GM21717 (cell line): Measurements from ENCODE around the gene LSM11.
"Not testable (repeated sequence)": the region's sequence is repeated elsewhere in the genome, so short reads cannot be mapped to it uniquely, and the experiment has no call there.

Experiments used
- ATAC-seq: cut with Tn5 transposase; IDR thresholded peaks from one replicate; pipeline ENCODE4 v1.9.1; 2021; ENCODE audit warnings: mild to moderate bottlenecking, moderate library complexity; ENCODE audit not compliant: unreplicated experiment

Gene LSM11

DNA sequence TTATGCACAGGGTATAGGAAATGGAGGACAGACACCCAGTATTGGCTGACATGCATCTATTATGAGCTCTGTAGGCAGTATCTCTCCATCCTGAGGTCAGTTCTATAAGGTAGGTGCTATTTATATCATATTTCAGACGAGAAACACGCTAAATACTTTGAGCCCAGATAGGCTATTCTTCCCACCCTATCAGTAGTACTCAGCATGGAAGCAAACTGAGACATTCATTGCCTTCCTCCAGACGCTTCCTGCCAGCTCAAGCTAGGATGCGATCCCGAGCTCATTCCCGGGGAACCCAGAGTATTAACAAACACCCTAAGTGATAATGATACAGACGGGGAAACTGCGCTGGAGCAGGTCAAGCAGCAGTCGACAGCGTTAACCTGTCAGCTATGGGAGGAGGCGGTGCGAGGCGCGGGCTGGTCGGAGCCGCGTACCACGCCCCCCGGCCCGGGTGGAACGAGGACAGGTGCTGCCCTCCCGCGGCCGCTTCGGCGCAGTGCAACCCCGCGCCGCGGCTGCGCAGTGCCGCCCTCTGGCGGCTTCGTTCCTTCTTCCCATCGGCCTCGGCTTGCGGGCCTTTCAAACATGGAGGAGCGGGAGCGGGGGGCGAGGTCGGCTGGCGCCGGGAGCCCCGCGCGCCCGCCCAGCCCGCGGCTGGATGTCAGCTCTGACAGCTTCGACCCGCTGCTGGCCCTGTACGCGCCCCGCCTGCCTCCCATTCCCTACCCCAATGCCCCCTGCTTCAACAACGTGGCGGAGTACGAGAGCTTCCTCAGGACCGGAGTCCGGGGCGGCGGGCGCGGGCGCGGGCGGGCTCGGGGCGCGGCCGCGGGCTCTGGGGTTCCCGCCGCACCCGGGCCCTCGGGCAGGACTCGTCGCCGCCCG, at the start of gene LSM11:
Gene LSM11, plus strand, starts transcription at position 550 of the 888 bp plus-strand sequence. Its CDS starts 39 bp downstream, at position 589.
- ATAC-seq = peak; percentile 91

DNA sequence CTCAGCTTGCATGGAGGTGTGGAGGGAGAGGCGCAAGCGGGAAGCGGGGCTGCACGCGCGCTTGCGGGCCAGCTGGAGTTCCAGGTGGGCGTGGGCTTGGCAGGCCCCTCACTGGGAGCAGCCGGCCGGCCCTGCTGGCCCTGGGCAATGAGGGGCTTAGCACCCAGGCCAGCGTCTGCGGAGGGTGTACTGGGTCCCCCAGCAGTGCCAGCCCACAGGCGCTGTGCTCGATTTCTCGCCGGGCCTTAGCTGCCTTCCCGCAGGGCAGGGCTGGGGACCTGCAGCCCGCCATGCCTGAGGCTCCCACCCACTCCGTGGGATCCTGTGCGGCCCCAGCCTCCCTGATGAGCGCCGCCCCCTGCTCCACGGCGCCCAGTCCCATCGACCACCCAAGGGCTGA, 49.7 kb upstream of the LSM11 start:
- not testable (repeated sequence) for ATAC-seq

DNA sequence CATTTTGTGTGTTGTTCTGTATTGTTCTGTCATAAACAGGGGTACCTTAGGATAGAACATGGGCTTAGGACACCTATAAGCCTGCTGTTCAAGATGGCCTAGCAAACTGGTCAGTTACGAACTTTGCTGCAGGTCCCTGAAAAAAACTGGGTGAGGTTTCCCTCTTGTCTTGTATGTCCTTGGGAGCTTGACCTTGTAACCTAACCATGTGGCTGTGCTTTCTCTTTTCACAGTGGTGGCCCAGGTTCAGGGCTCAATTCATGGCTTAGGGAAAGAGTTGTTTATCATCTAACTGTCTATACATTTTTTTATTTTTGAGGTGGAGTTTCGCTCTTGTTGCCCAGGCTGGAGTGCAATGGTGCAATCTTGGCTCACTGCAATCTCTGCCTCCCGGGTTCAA, 47.4 kb upstream of the LSM11 start:
- ATAC-seq = not testable (repeated sequence)

DNA sequence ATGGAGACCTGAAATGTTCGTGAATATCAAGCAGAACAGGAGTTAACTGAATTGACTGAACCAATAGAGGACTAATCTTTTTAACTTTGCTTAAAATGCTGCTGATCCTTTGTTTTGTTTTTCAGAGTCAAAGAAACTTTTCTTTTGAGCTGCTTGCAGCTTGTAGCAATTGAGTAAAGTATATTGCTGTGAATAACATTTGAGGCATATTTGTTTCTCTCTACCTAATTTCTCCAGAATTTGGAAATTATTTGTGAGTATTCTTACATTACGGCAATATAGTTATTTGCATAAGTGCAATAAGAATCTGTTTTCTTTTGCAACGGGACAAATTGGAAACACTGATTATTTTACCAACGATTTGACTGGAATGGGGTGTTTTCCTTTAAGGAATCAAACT, 44.8 kb upstream of the LSM11 start:
- not testable (repeated sequence) for ATAC-seq

DNA sequence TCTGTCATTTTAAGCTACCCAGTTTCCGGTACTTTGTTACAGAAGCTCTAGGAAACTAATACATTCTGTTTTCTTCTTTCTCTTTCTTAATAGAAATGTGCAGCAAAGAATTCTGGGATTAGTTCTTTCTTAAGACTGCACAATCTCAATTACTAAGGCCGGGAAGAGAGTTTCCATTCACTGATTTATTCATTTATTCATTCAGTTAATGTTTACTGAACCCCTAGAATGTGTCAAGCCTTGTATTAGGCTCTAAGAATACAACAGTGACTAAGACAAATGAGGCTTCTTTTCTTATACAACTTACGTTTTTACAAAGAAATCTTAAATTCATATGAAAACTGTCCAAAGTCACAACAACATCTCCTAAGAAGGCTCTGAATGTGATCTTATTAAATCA, 39.8 kb upstream of the LSM11 start:
- ATAC-seq = no peak

DNA sequence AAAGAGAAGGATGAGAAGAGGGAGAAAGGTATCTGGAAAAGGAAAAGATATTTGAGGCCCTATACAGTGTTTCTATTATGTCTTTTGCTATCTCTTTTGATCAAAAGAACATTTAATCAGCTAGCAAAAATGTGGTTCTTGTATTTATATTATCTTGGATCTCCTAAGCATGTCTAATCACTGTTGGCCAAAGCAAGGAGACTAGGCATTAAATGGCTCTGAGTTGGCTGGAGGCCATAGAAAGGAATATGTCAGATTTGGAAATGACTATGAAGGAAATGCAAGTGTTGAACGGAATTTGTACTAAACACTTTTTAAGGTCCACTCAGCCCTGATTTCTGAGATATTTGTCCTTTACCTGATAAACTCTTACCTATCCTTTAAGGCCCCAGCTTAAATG, 34.6 kb upstream of the LSM11 start:
- no peak for ATAC-seq

DNA sequence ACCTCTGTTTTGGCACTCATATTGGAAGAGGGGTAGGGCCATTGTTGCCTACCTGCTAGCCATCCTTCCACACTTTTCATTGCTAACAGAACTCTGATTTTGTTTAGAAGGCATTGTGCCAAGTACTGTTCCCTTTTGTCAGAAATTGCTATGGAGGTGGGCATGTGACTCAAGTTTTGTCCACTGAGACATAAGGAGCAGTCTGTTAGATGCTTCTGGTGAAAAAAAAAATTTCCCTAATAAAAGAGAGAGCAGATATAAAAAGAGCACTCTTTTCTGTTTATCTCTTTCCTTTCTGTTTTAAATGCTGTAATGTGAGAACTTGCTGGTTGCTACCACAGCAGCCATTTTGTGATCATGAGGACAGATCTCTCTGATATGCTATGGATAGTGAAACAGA, 34.2 kb upstream of the LSM11 start:
- ATAC-seq = no peak

DNA sequence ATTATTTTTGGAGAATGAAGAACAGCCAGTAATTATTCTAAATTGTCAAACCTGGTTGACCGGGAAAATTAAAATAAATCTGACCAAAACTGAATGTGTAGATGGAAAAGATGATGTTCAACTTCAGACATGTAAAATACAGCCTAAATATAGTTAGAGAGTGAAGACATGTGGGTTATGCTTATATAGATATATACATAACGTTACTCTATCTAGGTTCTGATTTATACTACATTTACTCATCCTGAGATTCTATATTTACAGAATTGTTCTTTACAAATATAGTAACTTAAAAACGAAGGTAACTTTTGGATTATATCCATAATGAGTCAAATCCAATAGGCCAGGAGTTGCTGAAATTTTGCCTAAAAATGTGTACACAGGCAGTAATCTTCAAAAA, 33.1 kb upstream of the LSM11 start:
- ATAC-seq = no peak

DNA sequence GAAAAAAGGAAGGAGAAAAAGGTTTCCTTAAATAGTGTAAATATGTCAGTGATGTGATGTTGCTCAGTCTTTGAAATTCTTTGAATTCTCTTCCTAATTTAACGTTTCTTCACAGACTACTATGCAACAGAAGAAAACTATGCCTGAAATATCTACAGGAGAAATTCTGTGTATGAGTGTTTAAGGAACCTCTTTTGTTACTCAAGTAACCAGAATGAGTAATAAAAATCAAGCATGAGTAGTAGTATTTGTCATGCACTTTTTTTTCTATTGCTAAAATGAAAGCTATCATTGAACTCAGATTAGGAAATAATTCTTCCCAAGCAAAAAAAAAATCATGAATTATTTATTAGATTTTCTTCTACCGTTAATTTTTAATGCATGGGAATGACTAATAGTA, 32.6 kb upstream of the LSM11 start:
- no peak for ATAC-seq

DNA sequence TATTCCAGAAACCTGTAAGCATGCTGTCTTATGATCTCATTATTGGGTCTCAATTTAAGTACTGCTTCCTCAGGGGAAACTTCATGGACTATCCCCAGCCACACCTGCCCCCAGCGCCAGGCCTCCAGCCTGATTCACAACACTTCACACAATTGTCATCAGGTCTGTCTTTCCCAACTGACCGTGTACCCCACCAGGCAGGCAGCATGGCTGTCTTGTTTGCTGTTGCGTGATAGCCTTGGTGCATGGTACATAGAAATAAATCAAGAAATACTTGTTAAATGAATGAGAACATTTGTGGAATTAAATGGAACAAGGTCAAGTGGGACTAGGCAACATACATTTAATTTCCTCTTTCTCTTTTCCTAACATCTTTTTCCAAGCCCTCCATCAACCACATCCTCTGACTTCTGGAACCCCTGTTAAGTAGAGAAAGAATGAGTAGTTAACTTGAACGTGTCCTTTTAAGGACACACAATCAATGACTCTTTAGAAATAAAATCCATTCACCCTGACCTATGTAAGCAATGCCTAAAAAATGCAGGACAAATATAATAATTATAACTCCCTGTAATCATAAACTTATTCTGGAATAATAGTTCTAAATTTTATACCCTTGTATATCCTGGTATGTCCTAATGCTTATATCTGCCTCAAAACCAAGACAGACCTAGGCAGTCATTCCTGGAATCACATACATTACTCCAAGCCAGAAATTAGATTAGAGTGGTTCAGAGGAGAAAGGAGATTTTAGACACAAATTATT, 29.5 kb upstream of the LSM11 start:
- ATAC-seq = no peak

DNA sequence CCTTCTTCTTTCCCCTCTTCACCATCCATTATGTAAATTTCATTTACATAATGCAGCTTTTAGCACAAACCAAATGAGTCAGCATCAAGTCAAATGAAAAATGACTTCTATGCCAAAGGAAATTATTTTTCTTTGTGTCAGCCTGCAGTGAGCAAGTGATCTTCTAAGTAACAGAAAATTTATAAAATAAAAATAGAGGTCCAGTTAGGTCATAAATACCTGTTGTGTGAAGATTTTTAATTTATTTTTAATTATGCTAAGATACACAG, 29.0 kb upstream of the LSM11 start:
- no peak for ATAC-seq

DNA sequence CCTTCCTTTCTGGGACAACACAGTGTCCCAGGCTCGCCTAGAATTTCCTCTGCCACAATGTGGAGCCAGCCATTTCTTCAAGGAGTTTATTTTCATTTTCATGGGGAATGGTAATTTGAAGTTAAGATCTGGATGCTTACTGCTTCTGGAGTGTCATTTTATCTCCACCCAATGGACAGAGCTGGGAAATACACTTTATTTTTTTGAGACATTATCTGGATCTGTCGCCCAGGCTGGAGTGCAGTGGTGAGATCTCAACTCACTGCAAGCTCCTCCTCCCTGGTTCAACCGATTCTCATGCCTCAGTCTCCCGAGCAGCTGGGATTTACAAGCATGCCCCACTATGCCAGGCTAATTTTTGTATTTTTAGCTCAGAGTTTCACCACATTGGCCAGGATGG, 25.0 kb upstream of the LSM11 start:
- ATAC-seq = no peak

DNA sequence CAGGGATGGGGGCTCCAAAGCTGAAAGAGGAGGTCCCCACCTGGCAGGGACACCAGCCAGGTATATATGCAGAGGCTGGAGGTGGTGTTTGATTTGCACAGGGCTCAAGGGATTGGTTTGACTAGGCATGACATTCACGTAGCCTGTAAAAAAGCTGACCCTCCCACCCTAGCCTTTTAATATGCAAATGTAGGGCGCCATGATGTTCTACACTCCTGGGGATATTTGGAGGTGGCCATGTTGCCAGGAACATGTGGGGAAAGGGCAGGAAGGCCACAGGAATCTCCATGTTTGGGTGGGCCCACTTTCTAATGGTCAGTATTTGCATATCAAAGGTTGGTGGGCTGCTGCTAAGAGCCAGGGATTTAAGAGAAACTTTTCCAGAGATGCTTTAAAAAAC, 24.3 kb upstream of the LSM11 start:
- ATAC-seq = no peak

DNA sequence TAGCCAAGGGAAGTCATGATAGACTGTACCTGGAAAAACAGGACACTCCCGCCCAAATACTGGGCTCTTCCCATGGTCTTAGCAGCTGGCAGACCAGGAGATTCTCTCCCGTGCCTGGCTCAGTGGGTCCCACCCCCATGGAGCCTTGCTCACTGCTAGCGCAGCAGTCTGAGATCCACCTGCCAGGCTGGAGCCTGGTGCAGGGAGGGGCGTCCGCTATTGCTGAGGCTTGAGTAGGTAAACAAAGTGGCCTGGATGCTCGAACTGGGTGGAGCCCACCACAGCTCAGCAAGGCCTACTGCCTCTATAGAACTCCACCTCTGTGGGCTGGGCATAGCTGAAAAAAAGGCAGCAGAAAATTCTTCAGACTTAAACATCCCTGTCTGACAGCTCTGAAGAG, 22.4 kb upstream of the LSM11 start:
- ATAC-seq = no peak

DNA sequence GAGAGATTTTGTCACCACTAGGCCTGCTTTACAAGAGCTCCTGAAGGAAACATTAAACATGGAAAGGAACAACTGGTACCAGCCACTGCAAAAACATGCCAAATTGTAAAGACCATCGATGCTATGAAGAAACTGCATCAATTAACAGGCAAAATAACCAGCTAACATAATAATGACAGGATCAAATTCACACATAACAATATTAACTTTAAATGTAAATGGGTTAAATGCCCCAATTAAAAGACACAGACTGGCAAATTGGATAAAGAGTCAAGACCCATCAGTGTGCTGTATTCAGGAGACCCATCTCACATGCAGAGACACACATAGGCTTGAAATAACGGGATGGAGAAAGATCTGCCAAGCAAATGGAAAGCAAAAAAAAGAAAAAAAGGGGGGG, 20.6 kb upstream of the LSM11 start:
- ATAC-seq = not testable (repeated sequence)

DNA sequence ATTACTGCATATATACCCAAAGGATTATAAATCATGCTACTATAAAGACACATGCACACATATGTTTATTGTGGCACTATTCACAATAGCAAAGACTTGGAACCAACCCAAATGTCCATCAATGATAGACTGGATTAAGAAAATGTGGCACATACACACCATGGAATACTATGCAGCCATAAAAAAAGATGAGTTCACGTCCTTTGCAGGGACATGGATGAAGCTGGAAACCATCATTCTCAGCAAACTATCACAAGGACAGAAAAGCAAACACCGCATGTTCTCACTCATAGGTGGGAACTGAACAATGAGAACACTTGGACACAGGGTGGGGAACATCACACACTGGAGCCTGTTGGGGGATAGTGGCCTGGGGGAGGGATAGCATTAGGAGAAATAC, 16.9 kb upstream of the LSM11 start:
- ATAC-seq = not testable (repeated sequence)

DNA sequence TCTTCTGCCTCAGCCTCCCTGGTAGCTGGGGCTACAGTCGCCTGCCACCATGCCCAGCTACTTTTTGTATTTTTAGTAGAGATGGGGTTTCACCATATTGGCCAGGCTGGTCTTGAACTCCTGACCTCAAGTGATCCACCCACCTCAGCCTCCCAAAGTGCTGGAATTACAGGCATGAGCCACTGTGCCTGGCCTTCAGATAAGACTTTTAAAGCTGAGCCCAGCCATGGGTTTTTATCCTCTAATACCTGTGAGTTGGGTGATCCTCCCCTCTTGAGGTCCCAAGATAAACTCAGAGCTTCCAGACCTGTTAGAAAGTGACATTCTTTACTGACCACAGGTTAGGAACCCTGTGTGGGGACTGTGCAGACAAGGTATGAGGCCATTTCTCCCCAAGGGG, 15.7 kb upstream of the LSM11 start:
- ATAC-seq = not testable (repeated sequence)

DNA sequence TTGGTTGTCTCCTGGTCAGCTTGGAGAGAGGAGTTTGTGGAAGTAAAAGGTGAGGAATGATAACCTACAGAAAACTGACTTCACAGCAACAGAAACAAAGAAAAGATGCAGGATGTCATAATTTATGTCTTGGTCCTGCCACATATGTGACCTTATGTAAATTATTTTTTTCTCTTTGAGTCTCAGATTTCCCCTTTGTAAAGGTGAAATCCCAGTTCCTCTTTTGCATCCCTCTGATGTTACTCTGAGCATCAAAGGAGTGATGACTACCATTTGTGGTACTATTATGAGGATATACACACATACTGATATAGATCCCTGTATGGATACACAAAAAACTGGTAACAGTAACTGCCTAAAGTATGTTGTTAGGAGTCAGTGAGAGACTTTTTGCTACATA, 13.7 kb upstream of the LSM11 start:
- ATAC-seq = peak; percentile 78

DNA sequence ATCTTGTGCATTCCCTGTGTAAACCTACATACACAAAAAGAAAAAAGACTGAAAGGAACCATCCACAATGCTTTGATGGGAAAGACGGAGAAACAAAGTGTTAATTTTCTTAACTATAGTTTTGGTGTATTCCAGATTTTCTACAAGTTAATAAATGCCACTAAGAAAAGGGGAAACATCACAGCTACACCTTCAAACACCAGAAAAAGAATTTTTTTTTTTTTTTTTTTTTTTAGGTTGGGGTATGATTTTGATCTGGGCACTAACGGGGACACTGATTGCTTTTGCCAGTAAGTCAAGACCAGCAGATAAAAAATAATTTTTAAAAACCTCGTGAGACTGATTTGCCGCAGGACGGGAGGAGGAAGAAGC, 12.6 kb upstream of the LSM11 start:
- no peak for ATAC-seq

DNA sequence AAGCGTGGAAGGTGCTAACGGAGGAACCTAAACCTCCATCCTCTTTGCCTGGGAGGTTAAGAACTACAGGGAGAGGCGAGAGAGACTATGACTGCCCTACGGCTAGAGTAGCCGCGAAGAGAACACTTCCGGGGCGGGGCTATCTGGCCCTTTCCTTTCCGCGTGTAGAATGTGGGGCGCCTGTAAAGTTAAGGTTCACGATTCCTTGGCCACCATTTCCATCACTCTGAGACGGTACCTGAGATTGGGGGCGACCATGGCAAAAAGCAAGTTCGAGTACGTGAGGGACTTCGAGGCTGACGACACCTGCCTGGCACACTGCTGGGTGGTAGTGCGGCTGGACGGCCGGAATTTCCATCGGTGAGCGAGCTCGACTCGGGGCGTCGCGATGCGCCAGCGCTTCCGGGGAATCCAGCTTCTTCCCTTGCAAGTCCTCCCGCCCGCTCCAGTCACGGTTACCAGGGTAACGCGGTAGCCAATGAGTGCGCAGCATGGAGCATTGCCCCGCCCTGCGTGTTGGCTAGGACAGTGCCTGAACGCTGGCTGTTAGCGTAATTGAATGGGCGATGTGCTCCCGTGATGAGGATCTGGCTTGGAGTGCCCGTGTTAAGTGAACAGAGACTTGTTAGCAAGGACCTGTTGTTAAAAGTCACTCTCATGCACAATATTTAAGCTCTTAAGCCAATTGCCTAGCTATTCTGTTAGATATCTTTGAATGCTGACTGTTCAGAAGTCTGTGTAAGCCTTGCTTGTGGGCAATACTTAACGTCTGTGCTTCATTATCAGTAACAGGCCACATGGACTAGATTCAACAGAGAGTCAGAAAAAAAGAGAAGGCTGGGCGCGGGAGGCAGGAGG, 12.0 kb upstream of the LSM11 start, which contains the start of gene THG1L:
Gene THG1L, plus strand, starts transcription at position 149 of the 858 bp plus-strand sequence. Its CDS starts 21 bp downstream, at position 170.
- ATAC-seq = peak; percentile 96

DNA sequence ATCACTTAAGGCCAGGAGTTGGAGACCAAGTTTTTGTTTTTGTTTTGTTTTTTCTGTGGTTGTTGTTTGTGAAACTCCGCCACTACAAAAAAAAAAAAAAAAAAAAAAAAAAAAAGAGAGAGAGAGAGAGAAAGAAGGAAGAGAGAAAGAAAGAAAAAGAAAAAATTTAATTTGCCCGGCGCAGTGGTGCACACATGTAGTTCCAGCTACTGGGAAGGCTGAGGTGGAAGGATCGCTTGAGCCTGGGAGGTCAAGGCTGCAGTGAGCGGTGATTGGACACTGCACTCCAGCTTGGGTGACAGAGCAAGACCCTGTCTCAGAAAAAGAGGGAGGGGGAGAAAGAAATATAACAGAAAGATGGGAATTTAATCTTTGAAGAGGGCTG, 11.4 kb upstream of the LSM11 start:
- no peak for ATAC-seq
